BE2C (cell line): ENCODE data around the gene ALS2.

Source experiments
- DNase-seq: peaks from one replicate; pipeline ENCODE4 v3.0.0-alpha.2; 2020
- H3K27me3 ChIP-seq: fragments of 250-450 bp; sonication (Bioruptor Pico); 2 replicates; pipeline ENCODE4 v1.5.1; 2020; ENCODE audit warnings: mild to moderate bottlenecking
- H3K36me3 ChIP-seq: fragments of 250-450 bp; sonication (Bioruptor Pico); 2 replicates; pipeline ENCODE4 v1.5.1; 2020; ENCODE audit warnings: mild to moderate bottlenecking
- H3K4me1 ChIP-seq: fragments of 250-450 bp; sonication (Bioruptor Pico); 2 replicates; pipeline ENCODE4 v1.5.1; 2020
- H3K4me3 ChIP-seq: 2 replicates; pipeline ENCODE4 v1.5.1; 2011; ENCODE audit warnings: low read depth, low read length
- H3K9me3 ChIP-seq: fragments of 250-450 bp; sonication (Bioruptor Pico); 2 replicates; pipeline ENCODE4 v1.5.1; 2020
- TF ChIP-seq, protein P1 (sequence below): IDR thresholded peaks from 2 replicates; pipeline ENCODE4 v1.5.1; 2012; ENCODE audit warnings: mild to moderate bottlenecking, low read depth, low read length

Gene ALS2

DNA sequence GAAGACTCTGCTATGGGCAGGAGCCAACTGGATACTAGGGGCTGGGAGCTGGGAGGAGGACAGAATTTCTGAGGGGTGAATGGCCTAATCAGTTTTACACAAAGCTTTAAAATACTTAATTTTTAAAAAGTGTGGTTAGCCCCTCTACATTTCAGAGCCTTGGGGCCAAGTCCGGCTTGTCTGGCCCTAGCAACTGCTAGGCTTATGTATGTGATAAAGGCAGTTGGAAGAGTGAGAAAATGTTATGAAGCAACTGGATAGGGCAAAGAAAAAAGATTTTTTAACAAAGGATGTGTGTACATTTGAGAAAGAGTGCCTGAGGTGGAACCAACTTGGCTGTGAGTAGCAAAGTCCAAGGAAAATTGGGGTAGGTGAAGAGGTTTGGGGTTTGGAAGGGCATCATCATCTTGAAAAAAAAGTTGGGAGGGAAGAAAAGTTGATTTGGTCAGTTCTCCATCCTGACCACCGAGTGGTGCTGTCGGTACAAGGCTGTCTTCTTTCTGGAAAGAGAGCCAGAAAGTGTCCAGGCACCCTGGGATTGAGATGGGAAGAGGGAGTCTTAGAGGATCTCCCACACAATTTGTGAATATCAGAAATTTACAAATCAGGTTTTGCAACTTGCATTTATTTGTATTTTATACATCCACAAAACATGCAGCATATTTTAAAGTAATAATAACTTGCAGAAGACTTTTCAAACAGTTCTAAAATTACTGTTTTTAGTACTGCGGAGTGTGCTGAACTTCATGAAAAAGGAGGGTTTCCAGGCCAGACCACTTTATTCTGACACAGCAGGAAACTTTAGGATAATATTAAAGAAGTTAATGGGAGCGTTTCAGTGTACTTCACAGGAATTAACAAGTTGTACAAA is 15.1 kb upstream of the ALS2 start:
- DNase-seq = peak; percentile 54

DNA sequence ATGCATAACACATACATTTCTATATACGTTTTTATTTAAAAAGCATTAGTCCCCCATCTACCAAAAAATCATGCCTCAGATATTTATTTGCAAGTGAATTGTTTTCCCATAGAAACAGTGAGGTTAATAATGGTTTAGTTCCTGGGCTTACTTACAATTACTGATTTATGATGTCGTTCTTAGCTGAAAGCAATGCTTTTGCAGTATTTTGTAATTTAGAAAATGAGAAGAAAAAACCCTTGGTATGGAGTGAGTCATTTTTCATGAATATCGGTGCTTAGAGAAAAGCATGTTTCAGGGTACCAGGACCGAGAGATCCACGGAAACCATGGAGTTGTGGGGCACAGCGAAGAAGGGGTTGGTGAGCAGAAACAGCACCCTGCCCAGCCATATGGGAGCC is 13.6 kb upstream of the ALS2 start:
- TF ChIP-seq, protein P1, sequence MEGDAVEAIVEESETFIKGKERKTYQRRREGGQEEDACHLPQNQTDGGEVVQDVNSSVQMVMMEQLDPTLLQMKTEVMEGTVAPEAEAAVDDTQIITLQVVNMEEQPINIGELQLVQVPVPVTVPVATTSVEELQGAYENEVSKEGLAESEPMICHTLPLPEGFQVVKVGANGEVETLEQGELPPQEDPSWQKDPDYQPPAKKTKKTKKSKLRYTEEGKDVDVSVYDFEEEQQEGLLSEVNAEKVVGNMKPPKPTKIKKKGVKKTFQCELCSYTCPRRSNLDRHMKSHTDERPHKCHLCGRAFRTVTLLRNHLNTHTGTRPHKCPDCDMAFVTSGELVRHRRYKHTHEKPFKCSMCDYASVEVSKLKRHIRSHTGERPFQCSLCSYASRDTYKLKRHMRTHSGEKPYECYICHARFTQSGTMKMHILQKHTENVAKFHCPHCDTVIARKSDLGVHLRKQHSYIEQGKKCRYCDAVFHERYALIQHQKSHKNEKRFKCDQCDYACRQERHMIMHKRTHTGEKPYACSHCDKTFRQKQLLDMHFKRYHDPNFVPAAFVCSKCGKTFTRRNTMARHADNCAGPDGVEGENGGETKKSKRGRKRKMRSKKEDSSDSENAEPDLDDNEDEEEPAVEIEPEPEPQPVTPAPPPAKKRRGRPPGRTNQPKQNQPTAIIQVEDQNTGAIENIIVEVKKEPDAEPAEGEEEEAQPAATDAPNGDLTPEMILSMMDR = no peak
- DNase-seq = no peak
- H3K27me3 ChIP-seq = no peaks in the 10 kb centered on the region
- H3K4me3 ChIP-seq = no peak overlapping the region
- no peaks in the 10 kb centered on the region for H3K9me3 ChIP-seq
- peaks cover 6% of the 10 kb centered on the region; the same call in 1 of the 2 replicates for H3K4me1 ChIP-seq
- no peaks in the 10 kb centered on the region for H3K36me3 ChIP-seq

More for the DNA sequence above, 15.1 kb upstream of the ALS2 start:
- Histone ChIP-seq H3K4me1 (peaks cover 6% of the 10 kb centered on the region; the same call in 1 of the 2 replicates), H3K4me3 (no peak overlapping the region), H3K36me3 (no peaks in the 10 kb centered on the region), H3K9me3 (no peaks in the 10 kb centered on the region), H3K27me3 (no peaks in the 10 kb centered on the region)
- TF ChIP-seq, protein P1 = peak; percentile 95

DNA sequence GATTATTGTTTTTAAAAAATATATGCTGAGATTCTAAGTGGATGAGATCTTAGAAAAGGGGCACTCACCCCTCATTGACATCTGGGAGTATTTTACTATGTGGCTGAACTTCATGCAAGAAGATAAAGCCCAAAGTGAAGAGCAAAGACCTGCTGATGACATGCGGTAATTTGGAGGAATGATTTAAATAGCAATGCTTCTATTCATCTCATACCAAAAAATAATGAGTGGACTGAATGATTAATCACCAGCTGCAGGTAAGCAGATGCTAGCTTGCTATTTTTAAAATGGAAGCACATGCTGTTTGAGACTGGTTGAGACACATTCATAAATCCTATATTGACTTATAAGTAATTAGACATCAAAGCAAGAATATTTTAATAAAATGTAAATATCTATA is 12.9 kb upstream of the ALS2 start:
- peaks cover 6% of the 10 kb centered on the region; the same call in 1 of the 2 replicates for H3K4me1 ChIP-seq
- H3K4me3 ChIP-seq = no peak overlapping the region
- DNase-seq = no peak
- no peaks in the 10 kb centered on the region for H3K9me3 ChIP-seq
- H3K27me3 ChIP-seq = no peaks in the 10 kb centered on the region
- TF ChIP-seq, protein P1 = no peak
- no peaks in the 10 kb centered on the region for H3K36me3 ChIP-seq

DNA sequence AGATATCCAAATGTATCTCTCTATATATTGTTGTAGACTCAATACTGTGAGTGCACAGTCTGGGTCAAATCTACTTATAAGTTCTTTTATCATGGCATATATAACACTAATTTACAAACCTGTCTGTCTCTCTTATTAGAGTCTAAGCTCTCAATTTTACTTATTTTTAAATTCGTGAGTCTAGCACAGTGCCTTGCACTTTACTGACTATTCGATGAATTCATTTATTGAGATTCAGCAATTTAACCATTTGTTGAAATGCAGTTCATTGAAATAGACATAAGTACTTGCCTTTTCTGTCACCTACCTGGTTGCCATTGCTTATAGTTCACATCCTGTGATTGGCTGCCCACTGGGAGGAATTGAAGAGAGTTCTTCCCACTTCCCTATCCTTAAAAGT is 10.3 kb upstream of the ALS2 start:
- no peak for DNase-seq
- TF ChIP-seq, protein P1 = no peak
- Histone ChIP-seq H3K4me3 (no peak overlapping the region), H3K9me3 (no peaks in the 10 kb centered on the region), H3K27me3 (no peaks in the 10 kb centered on the region), H3K36me3 (no peaks in the 10 kb centered on the region), H3K4me1 (no peaks in the 10 kb centered on the region)

DNA sequence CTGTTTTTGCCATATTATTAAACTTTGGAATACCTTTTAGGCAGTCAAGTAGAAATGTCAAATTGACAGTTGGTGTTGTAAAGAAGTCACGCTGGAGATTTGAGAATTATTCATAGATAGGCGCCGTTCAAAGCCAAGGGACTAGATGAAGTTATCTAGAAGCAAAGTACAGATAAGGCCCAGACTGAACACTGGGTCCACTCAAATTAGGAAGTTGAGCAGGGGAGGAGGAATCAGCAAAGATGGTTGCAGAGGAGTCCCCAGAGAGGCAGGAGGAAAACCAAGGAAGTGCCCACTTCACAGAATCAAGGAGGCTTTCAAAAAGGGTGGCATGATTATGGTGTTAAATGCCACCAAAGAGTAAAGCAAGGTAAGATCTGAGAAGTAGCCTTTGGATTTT is 9.6 kb upstream of the ALS2 start:
- no peak overlapping the region for H3K4me3 ChIP-seq
- no peaks in the 10 kb centered on the region for H3K36me3 ChIP-seq
- TF ChIP-seq, protein P1 = no peak
- H3K27me3 ChIP-seq = no peaks in the 10 kb centered on the region
- no peak for DNase-seq
- H3K9me3 ChIP-seq = no peaks in the 10 kb centered on the region
- H3K4me1 ChIP-seq = no peaks in the 10 kb centered on the region

DNA sequence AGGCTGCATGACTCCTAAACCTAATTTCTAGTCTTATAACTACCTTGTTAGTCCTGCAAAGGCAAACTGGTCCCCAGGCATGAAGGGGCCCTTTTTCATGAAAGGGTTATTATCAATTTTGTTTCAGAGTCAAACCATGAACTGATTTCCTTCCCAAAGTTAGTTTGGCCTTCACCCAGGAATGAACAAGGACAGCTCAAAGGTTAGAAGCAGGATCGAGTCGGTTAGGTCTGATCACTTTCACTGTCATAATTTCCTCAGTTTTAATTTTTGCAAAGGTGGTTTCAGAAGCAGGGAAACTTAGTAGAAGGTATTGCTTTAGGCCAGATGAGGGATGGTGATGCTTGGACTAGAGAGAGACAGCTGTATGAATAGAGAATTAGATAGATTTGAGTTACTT is 8.7 kb upstream of the ALS2 start:
- TF ChIP-seq, protein P1 = no peak
- Histone ChIP-seq H3K4me3 (no peak overlapping the region), H3K36me3 (no peaks in the 10 kb centered on the region), H3K27me3 (no peaks in the 10 kb centered on the region), H3K9me3 (no peaks in the 10 kb centered on the region), H3K4me1 (no peaks in the 10 kb centered on the region)
- DNase-seq = no peak
